OCI-LY7 (cell line): ENCODE measurements around the gene SPATS2L. TPM values are rescaled to one million over a fixed set of nuclear protein-coding genes. Genes with fewer than 3 reads are reported as not detected.

ENCODE experiments used
- BruUV-seq: library from RNA; stranded (reverse); fragments of 400-500 nt; replicated peaks from 2 replicates; lab custom pipeline; 2021; lab: Mats Ljungman, UMichigan
- CTCF ChIA-PET: fragments of 300-600 bp; sonication (Branson Sonifier 250); formaldehyde crosslinking; loops from one replicate; lab custom pipeline; 2022; ENCODE audit warnings: antibody characterized with exemption; ENCODE audit not compliant: unreplicated experiment; lab: Charles Lee
- POLR2A ChIA-PET: fragments of 300-600 bp; sonication (Branson Sonifier 250); formaldehyde crosslinking; loops from one replicate; lab custom pipeline; 2022; ENCODE audit warnings: antibody characterized with exemption; lab: Charles Lee
- DNase-seq: peaks from one replicate; pipeline ENCODE4 v3.0.0-alpha.2; 2015; ENCODE audit warnings: low spot score
- H2AFZ ChIP-seq: fragments of 200-600 bp; sonication (generic), shearing (Covaris generic); 2 replicates; pipeline ENCODE4 v1.6.1; 2014; ENCODE audit warnings: mild to moderate bottlenecking, antibody characterized with exemption, low read length, moderate library complexity
- H3K27ac ChIP-seq: fragments of 200-600 bp; sonication (generic); 2 replicates; pipeline ENCODE4 v1.5.1; 2014; ENCODE audit warnings: mixed run types, low read depth, mild to moderate bottlenecking, moderate library complexity, low read length, inconsistent platforms; ENCODE audit not compliant: poor library complexity, severe bottlenecking
- H3K36me3 ChIP-seq: fragments of 200-600 bp; sonication (generic); 2 replicates; pipeline ENCODE4 v1.6.1; 2014; ENCODE audit warnings: mild to moderate bottlenecking, antibody characterized with exemption, low read length, moderate library complexity, mixed read lengths; ENCODE audit not compliant: insufficient read depth
- H3K4me1 ChIP-seq: fragments of 200-600 bp; sonication (generic); 2 replicates; pipeline ENCODE4 v1.5.1; 2014; ENCODE audit warnings: mild to moderate bottlenecking, low read length; ENCODE audit not compliant: insufficient read depth, poor library complexity, severe bottlenecking
- H3K4me2 ChIP-seq: fragments of 200-600 bp; sonication (generic); 2 replicates; pipeline ENCODE4 v1.6.1; 2014; ENCODE audit warnings: mild to moderate bottlenecking, low read length
- H3K4me3 ChIP-seq: fragments of 200-600 bp; sonication (generic); 2 replicates; pipeline ENCODE4 v1.5.1; 2014; ENCODE audit warnings: mild to moderate bottlenecking, low read depth, low read length; ENCODE audit not compliant: poor library complexity, severe bottlenecking
- H3K79me2 ChIP-seq: fragments of 200-600 bp; sonication (generic); 2 replicates; pipeline ENCODE4 v1.6.1; 2016; ENCODE audit warnings: low read depth, mild to moderate bottlenecking, low read length, moderate library complexity, mixed read lengths; ENCODE audit not compliant: insufficient read depth
- H3K9me2 ChIP-seq: fragments of 200-600 bp; sonication (generic); 2 replicates; pipeline ENCODE4 v1.6.1; 2016; ENCODE audit warnings: mild to moderate bottlenecking, low read length, mixed read lengths; ENCODE audit not compliant: insufficient read depth
- H3K9me3 ChIP-seq: fragments of 200-600 bp; sonication (generic); 2 replicates; pipeline ENCODE4 v1.6.1; 2014; ENCODE audit warnings: mild to moderate bottlenecking, mixed run types, low read length, mixed read lengths
- H4K20me1 ChIP-seq: fragments of 200-600 bp; sonication (generic); 2 replicates; pipeline ENCODE4 v1.6.1; 2014; ENCODE audit warnings: mild to moderate bottlenecking, antibody characterized with exemption, low read length, moderate library complexity, mixed read lengths; ENCODE audit not compliant: insufficient read depth
- CTCF ChIP-seq: fragments of 200-600 bp; sonication (generic); conservative IDR thresholded peaks from 2 replicates; pipeline ENCODE4 v1.5.1; 2014; ENCODE audit warnings: mild to moderate bottlenecking, antibody characterized with exemption, low read length, moderate library complexity, mixed read lengths
- EZH2phosphoT487 ChIP-seq: fragments of 200-600 bp; sonication (generic); IDR thresholded peaks from 2 replicates; pipeline ENCODE4 v1.6.1; 2018; ENCODE audit warnings: low read depth, borderline replicate concordance, mild to moderate bottlenecking, mixed run types, antibody characterized with exemption, low read length, moderate library complexity, mixed read lengths
- intact Hi-C: fragments of 100-400 bp; cut with micrococcal nuclease; formaldehyde crosslinking; loops from one replicate; pipeline ENCODE4 v1.10.0; 2022; ENCODE audit not compliant: unreplicated experiment
- total RNA-seq, 2 experiments: library from RNA; depleted of rRNA in 1 of 2; stranded (reverse); fragments of >200 nt in 1 of 2; shearing (Covaris generic) in 1 of 2; gene quantifications; 2 replicates each; pipeline ENCODE4 v1.2.3, GENCODE V29; 2014 to 2022

The SPATS2L gene
- total RNA-seq, 2 experiments from 2014 or later: 3.1 to 5.2 TPM

DNA sequence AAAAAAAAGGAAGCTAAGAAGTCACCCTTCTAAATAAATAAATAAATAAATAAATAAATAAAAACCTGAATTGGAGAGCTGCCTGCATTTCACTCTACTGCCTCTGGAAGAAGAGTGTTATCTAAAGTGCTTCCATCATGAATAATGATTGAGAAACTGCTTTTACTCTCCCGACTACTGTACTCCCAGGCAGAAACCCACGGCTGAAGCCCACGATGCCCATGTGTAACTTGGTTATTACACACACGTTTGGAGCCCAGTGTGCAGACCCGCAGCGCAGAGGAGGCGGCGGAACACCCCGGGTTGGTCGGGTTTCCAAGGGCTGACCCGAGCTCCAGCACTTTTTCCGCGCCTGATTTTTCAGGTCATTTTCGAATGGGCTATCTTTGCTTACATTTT lies 697 bp upstream of the SPATS2L start:
- no TSS peak for BruUV-seq
- Histone ChIP-seq H3K4me3 (peak overlapping the region; percentile 70), H3K9me2 (no peaks in the 10 kb centered on the region), H4K20me1 (no peaks in the 10 kb centered on the region), H3K36me3 (no peaks in the 10 kb centered on the region), H3K4me2 (peak overlapping the region; percentile 63), H3K9me3 (no peaks in the 10 kb centered on the region), H3K4me1 (peaks cover 5% of the 10 kb centered on the region), H3K27ac (no peak overlapping the region), H2AFZ (peak overlapping the region; percentile 56; the same call in 1 of the 2 replicates), H3K79me2 (no peaks in the 10 kb centered on the region)
- TF ChIP-seq CTCF (no peak), EZH2phosphoT487 (no peak)
- ChIA-PET POLR2A (interaction anchor here (0.6 to 0.9 kb wide), 4 partner anchors 8 to 249 kb away, joined by 3 to 5 read pairs (median 3); no protein-coding TSS in a partner anchor), CTCF (interaction anchor here (0.9 kb wide), 1 partner anchor 42 kb away, joined by 3 read pairs; no protein-coding TSS in a partner anchor)
- intact Hi-C loops: loop anchor here (5.0 to 10.0 kb wide), 2 partner anchors 162 to 399 kb away; no protein-coding TSS in a partner anchor
- DNase-seq: peak; percentile 5

- Histone ChIP-seq H2AFZ (peak overlapping the region; percentile 28; the same call in 1 of the 2 replicates), H3K4me2 (peak overlapping the region; percentile 33), H3K79me2 (no peaks in the 10 kb centered on the region), H3K9me2 (no peaks in the 10 kb centered on the region), H3K27ac (no peak overlapping the region), H3K36me3 (no peaks in the 10 kb centered on the region), H3K4me1 (peaks cover 5% of the 10 kb centered on the region), H4K20me1 (no peaks in the 10 kb centered on the region), H3K4me3 (peak overlapping the region; percentile 70), H3K9me3 (no peaks in the 10 kb centered on the region)
- ChIA-PET CTCF (no interaction called here), POLR2A (interaction anchor here (0.6 to 0.7 kb wide), 2 partner anchors 66 to 351 kb away, joined by 4 to 8 read pairs; no protein-coding TSS in a partner anchor)
- DNase-seq: peak; percentile 44
- no TSS peak for BruUV-seq
- TF ChIP-seq CTCF (no peak), EZH2phosphoT487 (no peak)
- intact Hi-C loops: loop anchor here (5.0 to 10.0 kb wide), 2 partner anchors 160 to 398 kb away; no protein-coding TSS in a partner anchor
Observed at GRCh38 chr2:200306931-200307723, 634 bp downstream of the SPATS2L start.
